A549 (cell line): ENCODE measurements around the gene KPTN. TPM values are rescaled to one million over a fixed set of nuclear protein-coding genes. Genes with fewer than 3 reads are reported as not detected.

Source experiments
- ATAC-seq, 2 experiments: fragments of 200-7000 bp in 1 of 2; fragments of >200 bp in 1 of 2; cut with Nextera tagmentation in 1 of 2; cut with Tn5 transposase in 1 of 2; 3 replicates each; pipeline versions ENCODE4 v1.8.0 to v1.9.1; 2018 to 2020; ENCODE audit warnings: mild to moderate bottlenecking in 1 of 2, moderate library complexity in 1 of 2
- CTCF ChIA-PET: fragments of 300-600 bp; sonication (Branson Sonifier 250); formaldehyde crosslinking; extraction: SDS; loops from one replicate; lab custom pipeline; 2021; ENCODE audit warnings: antibody characterized with exemption, inconsistent platforms; lab: Yijun Ruan, JAX
- POLR2A ChIA-PET: fragments of 350-600 bp; formaldehyde crosslinking; extraction: SDS; loops from one replicate; lab custom pipeline; 2021; ENCODE audit warnings: antibody characterized with exemption, inconsistent platforms; lab: Yijun Ruan, JAX
- DNase-seq, 2 experiments: peaks; one replicate each; pipeline versions ENCODE4 v3.0.0 to v3.0.0-alpha.2; 2011 to 2016; ENCODE audit warnings: low read depth in 1 of 2, low spot score in 1 of 2
- FAIRE-seq: peaks from 2 replicates; lab custom pipeline; 2011; peaks lifted over from hg19 to GRCh38; lab: Jason Lieb, UNC
- H3K27ac ChIP-seq, 2 experiments: fragments of >200 bp; sonication (Bioruptor Twin); formaldehyde crosslinking; 3 replicates each; pipeline ENCODE4 v1.5.1; 2016 to 2017
- H3K4me1 ChIP-seq: fragments of >200 bp; sonication (Bioruptor Twin); formaldehyde crosslinking; 3 replicates; pipeline ENCODE4 v1.6.1; 2016
- H3K4me2 ChIP-seq: fragments of >200 bp; sonication (Bioruptor Twin); formaldehyde crosslinking; 3 replicates; pipeline ENCODE4 v1.6.1; 2016
- H3K4me3 ChIP-seq: fragments of >200 bp; sonication (Bioruptor Twin); formaldehyde crosslinking; 3 replicates; pipeline ENCODE4 v1.5.1; 2016
- H3K9me3 ChIP-seq: fragments of >200 bp; sonication (Bioruptor Twin); formaldehyde crosslinking; 3 replicates; pipeline ENCODE4 v1.6.1; 2016
- ATOH8 ChIP-seq: fragments of 250-450 bp; sonication (Bioruptor Pico); IDR thresholded peaks from 2 replicates; pipeline ENCODE4 v1.5.0; 2020; ENCODE audit warnings: low read depth, mild to moderate bottlenecking, moderate library complexity
- BHLHE40 ChIP-seq: IDR thresholded peaks from 2 replicates; pipeline ENCODE4 v1.6.1; 2012; ENCODE audit warnings: low read depth, low read length, inconsistent platforms
- EHF ChIP-seq: fragments of 250-450 bp; sonication (Bioruptor Pico); IDR thresholded peaks from 2 replicates; pipeline ENCODE4 v1.5.0; 2020; ENCODE audit warnings: mild to moderate bottlenecking
- FOSL2 ChIP-seq, 2 experiments: fragments of 450-650 bp in 1 of 2; fragments of >200 bp in 1 of 2; sonication (Bioruptor Twin) in 1 of 2; formaldehyde crosslinking; IDR thresholded peaks; 2 replicates each; pipeline versions ENCODE4 v1.5.0 to v1.6.1; 2016 to 2020; ENCODE audit warnings: mild to moderate bottlenecking in 1 of 2, moderate library complexity in 1 of 2
- HEYL ChIP-seq: fragments of 250-450 bp; sonication (Bioruptor Pico); IDR thresholded peaks from 2 replicates; pipeline ENCODE4 v1.8.0; 2021; ENCODE audit warnings: mild to moderate bottlenecking, moderate library complexity
- JUN ChIP-seq, 2 experiments: fragments of >200 bp; sonication (Bioruptor Twin); formaldehyde crosslinking; IDR thresholded peaks; 2 replicates in 1 of 2; 3 replicates in 1 of 2; pipeline ENCODE4 v1.6.1; 2016 to 2017
- PHF8 ChIP-seq: fragments of 200-600 bp; sonication (generic); IDR thresholded peaks from 2 replicates; pipeline ENCODE4 v1.6.1; 2016; ENCODE audit warnings: low read depth, mild to moderate bottlenecking, antibody characterized with exemption, moderate library complexity, borderline replicate concordance
- RCOR1 ChIP-seq: fragments of 150-350 bp; IDR thresholded peaks from 2 replicates; pipeline ENCODE4 v1.6.1; 2014; ENCODE audit warnings: antibody characterized with exemption, low read length, low read depth
- TFCP2L1 ChIP-seq: fragments of 250-450 bp; sonication (Bioruptor Pico); IDR thresholded peaks from 2 replicates; pipeline ENCODE4 v1.5.0; 2021; ENCODE audit warnings: mild to moderate bottlenecking
- ZFP36 ChIP-seq: fragments of 450-650 bp; IDR thresholded peaks from 2 replicates; pipeline ENCODE4 v1.6.1; 2014; ENCODE audit warnings: borderline replicate concordance; ENCODE audit not compliant: partially characterized antibody
- WGBS: methylation state at CpG from one replicate; pipeline ENCODE4 v1.1.6; 2017; ENCODE audit errors: missing lambda C conversion rate; 5-methylcytosine and 5-hydroxymethylcytosine counted together
- polyA plus RNA-seq, 4 experiments: library from polyadenylated mRNA; depleted of rRNA in 3 of 4; stranded (reverse); fragments of >200 nt; fragmentation: RNase III in 1 of 4; extraction: RNeasy Plus Mini Kit Qiagen cat#74134 plus additional on column Dnase treatment in 1 of 4; gene quantifications; 2 replicates in 3 of 4; 3 replicates in 1 of 4; pipeline ENCODE4 v1.2.3, GENCODE V29; 2011 to 2017
- TF ChIP-seq, protein P1 (sequence below): IDR thresholded peaks from 2 replicates; pipeline ENCODE4 v1.6.1; 2012
- TF ChIP-seq, protein P2 (sequence below): fragments of 250-450 bp; sonication (Bioruptor Pico); IDR thresholded peaks from 2 replicates; pipeline ENCODE4 v1.5.0; 2021; ENCODE audit warnings: mild to moderate bottlenecking, moderate library complexity, borderline replicate concordance

Gene KPTN
- polyA plus RNA-seq, 2 of the 4 experiments (the other 2 are of a cell fraction) = 10.6 to 20.6 TPM

DNA sequence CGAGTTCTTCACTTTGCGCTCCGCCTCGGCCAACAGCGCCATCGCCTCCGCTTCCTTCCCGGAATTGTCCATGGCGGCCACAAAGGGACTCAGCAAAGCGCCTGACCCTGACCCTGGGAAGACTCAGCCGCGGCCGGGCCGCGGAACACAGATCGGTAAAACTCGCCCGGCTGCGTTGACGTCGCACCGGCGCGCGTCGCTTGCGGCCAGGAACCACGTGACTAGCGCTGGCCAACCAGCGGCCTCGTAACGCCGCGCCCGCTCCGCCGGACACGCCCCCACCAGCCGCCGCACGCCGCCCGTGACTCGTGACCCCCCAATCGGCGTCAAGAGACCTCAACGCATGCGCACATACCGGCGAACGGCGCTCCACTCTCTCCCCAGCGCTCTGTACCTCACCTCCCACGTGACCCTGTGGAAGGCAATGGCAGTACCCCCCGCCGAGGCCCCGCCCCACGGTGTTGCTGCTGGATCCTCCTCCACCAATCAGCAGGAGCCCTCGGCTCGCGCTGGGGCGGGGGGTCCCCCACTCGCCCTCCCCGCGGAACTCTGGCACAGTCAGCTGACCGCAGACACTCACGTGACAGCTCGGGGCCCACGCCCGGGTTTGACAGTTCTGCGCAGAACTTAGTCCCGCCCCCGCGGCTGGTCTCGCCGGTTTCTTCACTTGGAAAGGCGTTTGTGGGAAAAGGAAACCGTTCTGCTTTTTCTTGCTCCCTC, 31.0 kb upstream of the KPTN start, which contains the start of gene NAPA (continued):
- TF ChIP-seq EHF (0 out of 2 replicates have a peak, but pooled peaks have one; percentile 18), ZFP36 (no peak), FOSL2 (IDR thresholded peaks at IDR 0.05) (no peak), FOSL2 (CRISPR knock-in tag; IDR thresholded peaks at IDR 0.05) (0 out of 2 replicates have a peak, but pooled peaks have one; percentile 3), HEYL (no peak), JUN (IDR thresholded peaks at IDR 0.05) (peak; percentile 16 to 82; a peak in 3 of 5 replicates)
- TF ChIP-seq, protein P1, sequence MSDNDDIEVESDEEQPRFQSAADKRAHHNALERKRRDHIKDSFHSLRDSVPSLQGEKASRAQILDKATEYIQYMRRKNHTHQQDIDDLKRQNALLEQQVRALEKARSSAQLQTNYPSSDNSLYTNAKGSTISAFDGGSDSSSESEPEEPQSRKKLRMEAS = peak; percentile 90

DNA sequence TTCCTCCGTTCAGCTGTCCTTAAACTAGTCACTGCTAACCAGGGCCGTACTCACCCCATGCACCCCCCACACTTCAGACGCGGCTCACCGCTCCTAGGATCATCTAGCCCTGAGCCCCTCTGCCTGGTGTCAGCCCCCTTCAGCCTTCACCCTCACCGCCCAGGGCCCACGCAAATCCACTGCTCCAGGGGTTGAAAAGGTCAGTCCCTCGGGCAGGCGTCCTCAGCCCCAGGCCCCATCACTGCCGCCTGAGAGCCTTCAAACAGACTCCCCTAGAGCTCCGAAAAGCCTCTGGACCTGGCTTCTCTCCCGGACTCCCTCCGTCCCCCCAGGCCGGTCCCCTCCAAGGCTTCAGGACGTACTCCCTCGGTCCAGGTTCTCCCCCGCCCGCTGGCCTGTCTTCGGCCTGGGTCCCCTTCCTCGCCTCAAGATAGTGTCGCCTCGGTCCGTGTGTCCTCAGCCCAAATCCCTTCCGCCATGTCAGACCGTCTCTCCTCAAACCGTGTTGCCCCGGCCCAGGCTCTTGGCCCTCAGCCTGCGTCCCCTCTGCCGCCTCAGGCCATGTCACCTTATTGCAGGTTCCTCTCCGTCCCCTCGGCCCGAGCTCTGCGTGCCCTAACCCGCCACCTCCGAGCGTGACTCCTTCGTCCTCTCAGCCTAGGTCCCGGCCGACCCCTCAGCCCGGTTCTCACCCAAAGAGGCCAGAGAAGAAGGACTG, 30.3 kb upstream of the KPTN start:
- CTCF ChIA-PET = interaction anchor here (1.0 to 6.8 kb wide), 11 partner anchors 14 to 185 kb away, joined by 3 to 78 read pairs (median 20); partner anchors contain the start of gene KPTN
- ATAC-seq = peak; percentile 23 to 29
- WGBS = 8% methylated on average over 35 of the region's 40 CpGs

GRCh38 chr19:47512948-47513319, 28.9 kb upstream of the KPTN start:
- ChIA-PET POLR2A (no interaction called here), CTCF (interaction anchor here (0.9 to 6.8 kb wide), 11 partner anchors 10 to 194 kb away, joined by 3 to 78 read pairs (median 4); partner anchors contain the start of gene KPTN)
- H3K9me3 ChIP-seq = no peaks in the 10 kb centered on the region
- TF ChIP-seq RCOR1 (no peak), BHLHE40 (no peak), TFCP2L1 (CRISPR knock-in tag) (no peak), PHF8 (no peak), ATOH8 (no peak)
- TF ChIP-seq, protein P2, sequence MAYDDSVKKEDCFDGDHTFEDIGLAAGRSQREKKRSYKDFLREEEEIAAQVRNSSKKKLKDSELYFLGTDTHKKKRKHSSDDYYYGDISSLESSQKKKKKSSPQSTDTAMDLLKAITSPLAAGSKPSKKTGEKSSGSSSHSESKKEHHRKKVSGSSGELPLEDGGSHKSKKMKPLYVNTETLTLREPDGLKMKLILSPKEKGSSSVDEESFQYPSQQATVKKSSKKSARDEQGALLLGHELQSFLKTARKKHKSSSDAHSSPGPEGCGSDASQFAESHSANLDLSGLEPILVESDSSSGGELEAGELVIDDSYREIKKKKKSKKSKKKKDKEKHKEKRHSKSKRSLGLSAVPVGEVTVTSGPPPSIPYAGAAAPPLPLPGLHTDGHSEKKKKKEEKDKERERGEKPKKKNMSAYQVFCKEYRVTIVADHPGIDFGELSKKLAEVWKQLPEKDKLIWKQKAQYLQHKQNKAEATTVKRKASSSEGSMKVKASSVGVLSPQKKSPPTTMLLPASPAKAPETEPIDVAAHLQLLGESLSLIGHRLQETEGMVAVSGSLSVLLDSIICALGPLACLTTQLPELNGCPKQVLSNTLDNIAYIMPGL (CRISPR knock-in tag) = no peak
- no peak for DNase-seq
- ATAC-seq = no peak
- no peak for FAIRE-seq
- H3K4me1 ChIP-seq = peaks cover 28% of the 10 kb centered on the region
- WGBS = 66% methylated on average over 8 of the region's 8 CpGs
- H3K27ac ChIP-seq = peak overlapping the region; percentile 26 to 59; a peak in 4 of 6 replicates
- peak overlapping the region; percentile 97 for H3K4me2 ChIP-seq
- H3K4me3 ChIP-seq = peak overlapping the region; percentile 12; the same call in 1 of the 3 replicates

More for the DNA sequence above, 30.3 kb upstream of the KPTN start:
- POLR2A ChIA-PET = interaction anchor here (2.4 kb wide), 1 partner anchor 30 kb away, joined by 13 read pairs; the partner anchor contains the start of gene KPTN
- no peak for FAIRE-seq
- Histone ChIP-seq H3K4me3 (peak overlapping the region; percentile 89), H3K4me2 (peak overlapping the region; percentile 97), H3K4me1 (peaks cover 28% of the 10 kb centered on the region), H3K9me3 (no peaks in the 10 kb centered on the region), H3K27ac (peak overlapping the region; percentile 87 to 88)
- no peak for TF ChIP-seq EHF
- peak; percentile 61 for TF ChIP-seq PHF8
- DNase-seq = no peak
